Activated naive CD8-positive, alpha-beta T cell treated with anti-CD3 and anti-CD28 coated beads, Interleukin-2, amount 10 ng/mL, durations not matched to agents 7 days and 5 days (primary cell): ENCODE results near the gene KRT81. TPM values are rescaled to one million over a fixed set of nuclear protein-coding genes. Genes with fewer than 3 reads are reported as not detected.
"Not testable (repeated sequence)": the region's sequence is repeated elsewhere in the genome, so short reads cannot be mapped to it uniquely, and the experiment has no call there.

Experiments
- ATAC-seq: fragments of 150-1000 bp; cut with Tn5 transposase; one replicate; pipeline ENCODE4 v1.10.0; 2021; ENCODE audit warnings: low read depth, moderate library complexity
- POLR2A ChIA-PET: fragments of 350-600 bp; sonication (Branson Sonifier 250); formaldehyde crosslinking; loops from one replicate; lab custom pipeline; 2021; ENCODE audit warnings: antibody characterized with exemption; lab: Charles Lee
- DNase-seq: peaks from one replicate; pipeline ENCODE4 v3.0.0; 2021
- H3K27ac Mint-ChIP-seq: one replicate; pipeline ENCODE4 v1.8.0; 2022; ENCODE audit warnings: mild to moderate bottlenecking, mixed read lengths
- H3K27me3 Mint-ChIP-seq: one replicate; pipeline ENCODE4 v1.8.0; 2022; ENCODE audit warnings: mild to moderate bottlenecking, moderate library complexity, mixed read lengths
- H3K36me3 Mint-ChIP-seq: one replicate; pipeline ENCODE4 v1.8.0; 2021; ENCODE audit warnings: mild to moderate bottlenecking, mixed read lengths
- H3K4me1 Mint-ChIP-seq: one replicate; pipeline ENCODE4 v1.8.0; 2021; ENCODE audit warnings: mixed read lengths
- H3K4me3 Mint-ChIP-seq: one replicate; pipeline ENCODE4 v1.8.0; 2022; ENCODE audit warnings: mild to moderate bottlenecking, moderate library complexity, mixed read lengths
- H3K9me3 Mint-ChIP-seq: one replicate; pipeline ENCODE4 v1.8.0; 2021; ENCODE audit warnings: mixed read lengths
- total RNA-seq, 2 experiments: library from RNA; stranded (reverse); gene quantifications; one replicate each; pipeline ENCODE4 v1.2.3, GENCODE V29; 2021

The KRT81 gene
- total RNA-seq, 2 experiments from 2014 or later = not detected

DNA sequence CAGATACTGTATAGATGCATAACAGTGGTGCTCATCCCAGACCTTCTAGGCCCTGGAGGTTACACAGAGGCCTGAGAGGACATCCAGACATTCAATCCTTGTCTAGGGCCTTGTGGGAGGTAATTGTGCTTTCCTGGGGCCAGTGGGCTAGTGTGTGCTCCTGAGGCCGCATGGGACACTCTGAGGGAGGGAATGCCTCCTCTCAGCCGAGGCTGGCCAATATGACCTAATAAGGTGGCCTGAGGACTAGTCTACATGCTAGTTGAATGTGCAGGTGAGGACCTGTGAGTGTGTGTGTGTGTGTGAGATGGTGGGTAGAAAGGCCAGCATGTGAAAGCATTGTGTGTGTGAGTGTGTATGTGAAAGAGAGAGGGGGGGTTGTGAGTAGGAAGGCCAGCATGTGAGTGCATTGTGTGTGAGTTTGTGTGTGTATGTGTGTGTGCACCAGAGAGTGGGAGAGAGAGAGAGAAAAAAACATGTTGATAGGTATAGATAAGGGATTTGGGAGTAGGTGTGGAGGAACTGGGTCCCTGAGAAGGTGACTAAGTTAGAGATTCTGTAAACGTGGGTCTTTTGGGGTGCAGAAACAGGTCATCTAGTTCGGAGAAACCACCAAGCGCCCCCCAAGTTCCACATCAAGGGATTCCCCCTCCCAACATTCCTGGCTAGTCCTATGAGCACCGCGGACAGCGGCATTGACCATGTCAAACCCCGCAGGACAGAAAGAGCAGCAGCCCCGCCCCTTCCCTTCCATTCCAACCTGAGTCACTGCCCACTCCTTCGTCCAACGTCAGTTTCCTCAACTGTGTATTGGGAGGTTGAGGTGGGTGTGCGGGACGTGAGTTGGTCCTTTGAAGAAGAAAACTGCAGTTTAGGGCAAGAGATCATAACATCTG is 9.7 kb upstream of the KRT81 start:
- Mint-ChIP-seq H3K36me3 (no peaks in the 10 kb centered on the region), H3K9me3 (no peaks in the 10 kb centered on the region), H3K4me3 (no peak overlapping the region), H3K4me1 (peaks cover 18% of the 10 kb centered on the region), H3K27ac (no peak overlapping the region), H3K27me3 (peaks cover 52% of the 10 kb centered on the region)
- ATAC-seq = no peak
- POLR2A ChIA-PET = no interaction called here
- DNase-seq = peak; percentile 13

DNA sequence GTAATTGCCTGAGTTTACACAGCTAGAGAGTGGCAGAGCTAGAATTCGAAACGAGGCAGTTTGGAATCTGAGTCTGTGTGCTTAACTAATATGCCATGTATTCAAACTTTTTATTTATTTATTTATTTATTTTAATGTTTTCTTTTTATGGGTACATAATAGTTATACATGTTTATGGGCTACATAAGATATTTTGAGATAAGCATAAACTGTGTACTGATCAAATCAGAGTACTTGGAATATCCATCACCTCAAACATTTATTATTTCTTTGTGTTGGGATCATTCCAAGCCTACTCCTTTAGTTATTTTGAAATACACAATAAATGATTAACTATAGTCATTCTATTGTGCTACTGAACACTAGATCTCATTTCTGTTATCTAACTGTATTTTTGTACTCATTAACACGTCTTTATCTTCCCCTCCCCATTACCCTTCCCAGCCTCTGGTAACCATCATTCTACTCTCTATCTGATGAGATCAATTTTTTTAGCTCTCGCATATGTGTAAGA is 7.4 kb upstream of the KRT81 start:
- DNase-seq = no peak
- Mint-ChIP-seq H3K27ac (no peak overlapping the region), H3K36me3 (no peaks in the 10 kb centered on the region), H3K4me1 (peaks cover 10% of the 10 kb centered on the region), H3K9me3 (no peaks in the 10 kb centered on the region), H3K4me3 (no peak overlapping the region), H3K27me3 (peaks cover 46% of the 10 kb centered on the region)
- no peak for ATAC-seq
- POLR2A ChIA-PET = no interaction called here

DNA sequence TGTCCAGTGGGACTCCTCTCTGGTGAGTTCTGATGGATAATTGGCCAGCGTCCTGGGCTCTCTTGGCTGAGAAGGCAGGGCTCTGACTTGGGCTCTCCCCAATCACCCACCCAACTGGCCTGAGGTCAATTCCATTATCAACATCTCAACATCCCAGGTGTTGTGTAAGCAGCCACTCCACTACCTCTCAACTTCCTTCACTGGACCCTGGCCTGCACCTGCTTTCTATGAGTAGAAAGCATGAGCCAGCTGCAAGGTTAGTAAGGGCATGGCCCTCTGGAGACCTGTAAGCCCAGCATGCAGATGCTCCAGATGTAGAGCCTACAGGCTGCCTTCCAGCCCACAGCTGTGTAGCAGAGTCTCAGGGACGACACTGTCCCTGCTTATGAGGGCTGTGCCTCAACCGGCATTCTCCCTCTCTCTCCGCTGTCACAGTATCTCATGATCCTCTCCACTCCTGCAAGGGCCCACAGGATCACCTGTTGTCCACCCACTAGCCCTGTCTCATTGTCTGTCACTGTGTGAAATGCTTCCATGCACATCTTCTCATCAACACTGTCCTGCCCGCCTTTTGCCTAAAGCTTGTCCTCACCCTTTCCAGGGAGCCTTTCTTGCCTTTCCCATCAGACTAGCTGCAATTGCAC is 5.4 kb upstream of the KRT81 start:
- H3K4me3 Mint-ChIP-seq = no peak overlapping the region
- H3K27me3 Mint-ChIP-seq = peaks cover 58% of the 10 kb centered on the region
- no peaks in the 10 kb centered on the region for H3K36me3 Mint-ChIP-seq
- POLR2A ChIA-PET = no interaction called here
- peaks cover 12% of the 10 kb centered on the region for H3K4me1 Mint-ChIP-seq
- ATAC-seq = no peak
- no peak for DNase-seq
- H3K27ac Mint-ChIP-seq = no peak overlapping the region
- no peaks in the 10 kb centered on the region for H3K9me3 Mint-ChIP-seq

DNA sequence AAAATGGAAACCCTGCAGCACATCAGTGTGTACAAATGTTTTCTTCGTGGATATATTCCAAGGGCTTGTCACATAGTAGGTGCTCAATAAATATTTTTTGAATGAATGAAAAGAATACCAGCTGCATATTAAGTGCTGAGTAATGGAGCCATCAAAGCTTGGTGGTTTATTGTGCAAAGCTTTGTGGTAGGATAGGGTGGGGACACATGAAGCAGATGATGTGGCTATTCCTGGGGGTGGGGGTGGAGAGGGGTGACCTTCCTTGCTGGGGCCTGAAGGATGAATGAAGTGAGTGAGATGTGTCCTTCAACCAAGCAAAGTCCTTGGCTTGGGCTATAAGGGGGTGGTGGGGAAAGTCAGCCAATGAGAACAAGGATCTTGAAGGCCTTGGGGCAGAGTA is 4.3 kb upstream of the KRT81 start:
- DNase-seq (no peak), ATAC-seq (no peak)
- Mint-ChIP-seq H3K4me1 (peaks cover 10% of the 10 kb centered on the region), H3K27me3 (peaks cover 58% of the 10 kb centered on the region), H3K4me3 (no peak overlapping the region), H3K27ac (no peak overlapping the region), H3K9me3 (no peaks in the 10 kb centered on the region), H3K36me3 (no peaks in the 10 kb centered on the region)
- POLR2A ChIA-PET = no interaction called here

DNA sequence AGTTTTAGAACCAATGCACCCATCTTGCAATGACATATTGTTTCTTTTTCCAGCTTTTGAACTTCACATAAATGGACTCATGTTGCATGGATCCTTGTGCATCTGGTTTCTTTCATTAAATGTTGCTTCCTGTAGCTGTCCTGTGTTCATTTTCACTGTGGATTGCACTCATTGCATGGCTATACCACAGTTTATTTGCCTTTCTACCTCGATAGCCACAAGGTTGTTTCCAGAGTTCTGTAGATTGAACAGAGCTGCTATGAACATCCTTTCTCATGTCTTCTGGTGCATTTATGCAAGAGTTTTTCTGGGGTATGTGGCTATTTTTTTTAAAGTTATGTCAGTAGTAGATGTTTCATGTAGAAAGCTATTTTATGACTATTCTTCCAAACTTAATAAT is 3.5 kb upstream of the KRT81 start:
- Mint-ChIP-seq H3K36me3 (no peaks in the 10 kb centered on the region), H3K4me1 (peaks cover 10% of the 10 kb centered on the region), H3K27ac (no peak overlapping the region), H3K4me3 (no peak overlapping the region), H3K27me3 (peaks cover 51% of the 10 kb centered on the region), H3K9me3 (no peaks in the 10 kb centered on the region)
- DNase-seq (no peak), ATAC-seq (peak; percentile 60)
- POLR2A ChIA-PET = interaction anchor here (2.0 kb wide), 1 partner anchor 14 kb away, joined by 6 read pairs; no protein-coding TSS in a partner anchor

DNA sequence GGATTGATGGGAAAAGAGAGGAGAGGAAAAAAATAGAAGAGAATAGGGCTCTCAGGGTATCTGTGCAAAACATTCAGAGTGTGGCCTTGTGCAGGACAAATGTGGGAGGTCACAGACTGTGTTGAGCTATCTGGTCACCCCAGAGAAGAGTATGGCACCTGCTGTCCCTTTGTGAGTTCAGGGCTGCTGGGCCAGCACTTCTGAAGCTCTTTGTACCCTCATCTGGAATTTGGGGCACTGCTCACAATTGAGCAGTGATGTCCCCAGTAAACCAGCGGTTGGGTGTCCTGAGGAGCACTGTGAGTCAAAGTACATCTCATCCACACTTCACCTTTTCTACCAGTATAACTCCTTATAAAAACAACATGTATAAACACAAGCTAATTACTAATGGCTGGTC is 2.6 kb upstream of the KRT81 start:
- H3K27ac Mint-ChIP-seq = no peak overlapping the region
- H3K4me3 Mint-ChIP-seq = no peak overlapping the region
- peaks cover 43% of the 10 kb centered on the region for H3K27me3 Mint-ChIP-seq
- POLR2A ChIA-PET = interaction anchor here (0.5 to 2.0 kb wide), 2 partner anchors 15 to 748 kb away, joined by 3 to 6 read pairs; no protein-coding TSS in a partner anchor
- DNase-seq = no peak
- H3K9me3 Mint-ChIP-seq = no peaks in the 10 kb centered on the region
- no peaks in the 10 kb centered on the region for H3K36me3 Mint-ChIP-seq
- ATAC-seq = no peak
- peaks cover 10% of the 10 kb centered on the region for H3K4me1 Mint-ChIP-seq

DNA sequence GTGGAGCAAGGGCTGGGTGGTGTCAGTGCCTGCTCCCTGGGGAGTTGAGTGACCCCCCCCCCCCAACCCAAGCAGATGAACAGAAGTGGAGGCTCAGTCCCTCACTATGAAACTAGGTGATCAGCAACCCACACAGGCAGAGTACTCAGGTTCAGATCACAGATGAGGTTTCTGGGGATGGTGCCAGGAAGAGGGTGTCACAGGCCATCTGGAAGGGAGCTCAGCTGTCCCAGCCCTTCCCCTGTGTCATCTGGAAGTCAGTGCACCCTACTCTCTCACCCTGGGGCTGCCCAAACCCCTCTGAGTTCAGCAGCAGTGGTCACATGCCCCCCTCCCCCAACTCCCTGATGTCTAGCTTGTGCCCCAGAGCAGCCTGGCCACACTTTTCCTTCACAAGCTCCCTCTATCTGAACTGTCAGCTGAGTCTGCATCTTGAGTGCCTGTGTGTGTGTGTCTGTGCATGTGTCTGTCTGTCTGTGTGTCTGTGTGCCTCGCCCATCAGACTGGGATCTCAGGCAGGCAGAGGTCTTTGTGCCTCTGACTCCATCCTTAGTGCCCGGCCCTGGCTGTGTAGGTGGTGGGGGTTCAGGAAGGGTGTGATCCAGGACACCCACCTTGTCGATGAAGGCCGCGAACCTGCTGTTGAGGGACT is 725 bp downstream of the KRT81 start:
- H3K36me3 Mint-ChIP-seq, POLR2A ChIA-PET, DNase-seq, H3K4me3 Mint-ChIP-seq, H3K27ac Mint-ChIP-seq, H3K9me3 Mint-ChIP-seq, ATAC-seq: not testable (repeated sequence)
- Mint-ChIP-seq H3K27me3 (peaks cover 21% of the 10 kb centered on the region), H3K4me1 (peaks cover 23% of the 10 kb centered on the region)

DNA sequence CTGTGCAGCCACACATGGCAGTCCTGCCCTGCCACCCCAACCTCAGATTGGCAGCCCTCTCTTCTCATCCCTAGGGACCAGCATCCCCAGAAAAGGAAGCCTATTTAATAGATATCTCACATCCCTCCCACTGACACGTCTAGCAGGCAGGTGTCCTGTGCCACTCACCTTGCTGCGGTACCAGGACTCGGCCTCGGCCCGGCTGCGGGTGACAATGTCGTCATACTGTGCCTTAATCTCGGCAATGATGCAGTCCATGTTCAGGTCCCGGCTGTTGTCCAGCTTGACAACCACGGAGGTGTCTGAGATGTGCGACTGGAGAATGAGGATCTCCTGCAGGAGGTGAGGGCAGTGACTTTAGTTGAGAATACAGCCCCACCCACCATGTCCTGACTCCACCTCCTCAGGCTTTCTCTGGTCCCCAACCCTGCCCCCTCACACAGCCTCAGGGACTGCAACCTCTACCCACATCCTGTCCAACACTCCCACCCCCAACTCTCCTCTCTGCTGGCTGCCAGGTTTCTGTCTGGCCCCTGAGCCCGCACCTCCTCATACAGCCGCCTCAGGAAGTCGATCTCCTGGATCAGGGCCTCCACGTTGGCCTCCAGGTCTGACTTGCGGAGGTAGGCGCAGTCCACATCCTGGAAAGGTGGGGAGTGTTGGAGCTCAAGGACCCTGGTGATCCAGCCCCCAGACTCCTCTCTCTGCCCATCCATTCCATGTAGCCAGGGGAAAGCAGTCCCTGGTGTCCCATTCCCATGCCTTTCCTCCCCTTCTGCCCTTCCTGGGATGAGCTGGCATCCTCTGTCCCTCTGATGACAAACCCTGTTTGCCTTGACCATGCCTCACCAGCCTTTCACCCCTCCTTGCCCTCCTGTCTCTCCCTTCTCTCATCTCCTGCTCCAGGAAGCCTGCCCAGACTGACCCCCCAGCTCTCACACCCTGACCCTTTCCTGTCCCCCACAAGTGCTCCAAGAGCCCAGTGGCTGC is 3.2 kb downstream of the KRT81 start:
- H3K9me3 Mint-ChIP-seq, H3K36me3 Mint-ChIP-seq, DNase-seq, POLR2A ChIA-PET: not testable (repeated sequence)
- H3K27ac Mint-ChIP-seq = peak overlapping the region; percentile 16
- H3K4me1 Mint-ChIP-seq = peaks cover 13% of the 10 kb centered on the region
- H3K4me3 Mint-ChIP-seq = peak overlapping the region; percentile 16
- peak; percentile 76 for ATAC-seq
- peaks cover 14% of the 10 kb centered on the region for H3K27me3 Mint-ChIP-seq

DNA sequence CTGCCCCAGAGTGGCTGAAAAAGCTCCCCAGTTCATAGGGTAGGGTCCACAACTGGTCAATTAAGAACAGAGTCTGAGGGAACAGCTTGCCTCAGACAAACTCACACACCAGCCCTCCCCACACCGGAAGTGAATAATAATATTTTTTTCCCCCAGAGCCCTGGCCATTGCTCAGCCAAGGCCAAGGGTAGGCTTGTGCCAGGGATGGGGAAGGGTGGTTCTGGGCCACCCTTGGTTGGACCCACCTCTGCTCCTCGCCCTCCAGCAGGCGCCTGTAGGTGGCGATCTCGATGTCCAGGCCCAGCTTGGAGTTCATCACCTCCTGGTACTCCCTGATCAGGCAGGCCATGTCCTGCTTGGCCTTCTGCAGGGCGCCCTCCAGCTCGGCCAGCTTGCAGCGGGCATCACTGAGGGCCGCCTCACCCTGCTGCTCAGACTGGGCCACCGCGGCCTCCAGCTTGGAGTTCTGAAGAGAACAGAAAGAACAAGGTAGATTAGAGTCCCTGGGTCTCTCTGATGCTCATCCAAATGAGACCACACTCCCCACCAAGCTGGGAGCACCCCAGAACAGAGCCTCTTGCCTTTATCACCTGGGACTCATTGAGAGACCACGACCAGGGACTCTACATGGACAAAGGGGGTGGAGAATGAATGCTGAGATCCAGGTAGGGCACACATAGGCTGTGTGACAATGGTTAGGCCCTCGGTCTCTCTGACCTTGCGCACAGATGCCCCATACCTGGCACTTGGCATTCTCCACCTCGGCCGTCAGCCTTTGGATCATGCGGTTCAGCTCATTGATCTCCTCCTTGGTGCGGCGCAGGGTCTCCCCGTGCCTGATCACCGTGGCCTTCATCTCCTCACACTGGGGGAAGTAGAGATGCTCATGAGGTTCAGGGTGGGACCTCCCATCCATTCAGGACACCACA is 4.2 kb downstream of the KRT81 start:
- DNase-seq, ATAC-seq, H3K9me3 Mint-ChIP-seq, H3K36me3 Mint-ChIP-seq, H3K4me3 Mint-ChIP-seq: not testable (repeated sequence)
- POLR2A ChIA-PET = interaction anchor here (0.6 kb wide), 1 partner anchor 27 kb away, joined by 3 read pairs; no protein-coding TSS in a partner anchor
- Mint-ChIP-seq H3K4me1 (peaks cover 13% of the 10 kb centered on the region), H3K27me3 (peaks cover 14% of the 10 kb centered on the region), H3K27ac (peak overlapping the region; percentile 16)

DNA sequence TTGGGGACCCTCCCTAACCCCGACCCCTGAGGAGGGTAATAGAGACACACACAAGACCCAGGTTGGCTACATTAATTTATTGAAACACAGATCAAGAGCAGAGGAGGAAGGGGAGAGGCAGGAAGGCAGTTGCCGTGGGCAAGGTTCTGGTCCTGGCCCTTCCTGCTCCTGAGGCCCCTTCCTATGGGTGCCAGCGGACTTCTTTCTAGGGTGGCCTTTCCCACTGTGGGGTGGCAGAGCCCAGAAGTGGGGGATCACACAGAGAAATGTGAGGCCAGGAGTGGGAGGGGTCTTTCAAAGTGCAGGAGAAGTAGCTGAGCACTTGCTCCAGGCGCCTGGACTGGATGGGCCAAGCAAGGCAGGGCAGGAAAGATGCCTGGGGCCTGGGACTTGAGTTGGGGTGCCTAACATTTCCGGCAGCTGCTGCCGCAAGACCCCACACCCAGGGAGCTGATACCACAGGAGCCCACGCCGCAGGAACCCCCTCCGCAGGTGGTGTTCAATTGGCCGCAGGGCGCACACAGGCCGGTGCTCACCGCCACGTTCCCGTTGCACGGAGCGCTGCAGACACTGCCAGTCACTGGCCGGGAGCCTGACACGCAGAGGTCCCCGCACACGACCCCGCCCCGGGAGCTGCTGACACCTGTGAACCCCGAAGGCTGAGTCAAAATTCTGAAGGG is 5.3 kb downstream of the KRT81 start:
- Mint-ChIP-seq H3K4me3 (no peak overlapping the region), H3K27me3 (peaks cover 9% of the 10 kb centered on the region), H3K4me1 (peaks cover 13% of the 10 kb centered on the region), H3K36me3 (no peaks in the 10 kb centered on the region), H3K9me3 (no peaks in the 10 kb centered on the region), H3K27ac (peak overlapping the region; percentile 5)
- ATAC-seq (no peak), DNase-seq (no peak)
- POLR2A ChIA-PET = no interaction called here

DNA sequence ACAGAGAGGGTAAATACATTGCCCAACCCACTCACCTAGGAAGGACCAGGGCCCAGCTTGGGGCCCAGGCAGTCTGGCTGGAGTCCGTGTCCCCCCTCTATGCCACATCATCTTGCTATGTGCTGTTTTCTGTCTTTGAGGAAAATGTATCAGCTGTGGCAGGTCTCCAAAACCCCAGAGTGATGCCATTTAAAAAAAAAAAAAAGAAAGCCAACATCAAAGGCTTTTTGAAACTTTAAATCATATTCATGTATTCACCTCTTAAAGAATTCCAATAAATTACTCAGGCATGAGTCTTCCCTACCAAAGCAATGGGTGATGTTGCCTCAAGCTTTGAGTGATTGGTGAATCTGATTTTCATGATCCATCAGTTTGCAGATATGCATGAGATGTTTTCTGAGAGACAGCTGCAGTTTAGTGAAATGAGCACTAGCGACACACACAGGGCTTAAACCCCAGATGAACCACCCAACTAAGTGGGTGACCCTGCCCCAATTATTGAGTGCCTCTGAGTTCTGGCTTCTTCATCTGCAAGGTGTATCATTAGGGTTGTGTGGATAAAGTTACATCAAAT is 6.1 kb downstream of the KRT81 start:
- no peak for ATAC-seq
- POLR2A ChIA-PET = no interaction called here

More for the DNA sequence above, 6.1 kb downstream of the KRT81 start:
- no peaks in the 10 kb centered on the region for H3K36me3 Mint-ChIP-seq
- DNase-seq = no peak
- H3K27me3 Mint-ChIP-seq = peaks cover 9% of the 10 kb centered on the region
- no peak overlapping the region for H3K4me3 Mint-ChIP-seq
- H3K4me1 Mint-ChIP-seq = peaks cover 13% of the 10 kb centered on the region
- H3K27ac Mint-ChIP-seq = no peak overlapping the region
- H3K9me3 Mint-ChIP-seq = no peaks in the 10 kb centered on the region
